HFFc6 (cell line): ENCODE measurements around the gene IRX2. TPM values are rescaled to one million over a fixed set of nuclear protein-coding genes. Genes with fewer than 3 reads are reported as not detected.

Experiments
- DNase-seq: peaks from one replicate; pipeline ENCODE4 v3.0.0-alpha.2; 2018
- H3K27ac Mint-ChIP-seq: 2 replicates; pipeline ENCODE4 v1.8.0; 2020; ENCODE audit warnings: mild to moderate bottlenecking, mixed read lengths
- H3K27me3 Mint-ChIP-seq: 2 replicates; pipeline ENCODE4 v1.8.0; 2021; ENCODE audit warnings: mild to moderate bottlenecking, moderate library complexity, mixed read lengths; ENCODE audit not compliant: insufficient read depth
- H3K36me3 Mint-ChIP-seq: 2 replicates; pipeline ENCODE4 v1.8.0; 2021; ENCODE audit warnings: low read depth, mixed read lengths
- H3K4me1 Mint-ChIP-seq: 2 replicates; pipeline ENCODE4 v1.8.0; 2020; ENCODE audit warnings: low read depth, mixed read lengths
- H3K4me3 Mint-ChIP-seq: 2 replicates; pipeline ENCODE4 v1.8.0; 2020; ENCODE audit warnings: mild to moderate bottlenecking, moderate library complexity, mixed read lengths
- H3K9me3 Mint-ChIP-seq: 2 replicates; pipeline ENCODE4 v1.8.0; 2020; ENCODE audit warnings: mild to moderate bottlenecking, mixed read lengths
- total RNA-seq, 6 experiments: library from RNA; stranded (reverse); fragmentation: NEBNext Ultra II Directional; extraction: Animal tissue kit (Norgen Biotek cat#: 25700); gene quantifications; 2 replicates in 1 of 6; 3 replicates in 5 of 6; pipeline ENCODE4 v1.2.3, GENCODE V29; 2021
- TF ChIP-seq, protein P1 (sequence below): fragments of 200-600 bp; sonication (generic); IDR thresholded peaks from 2 replicates; pipeline ENCODE4 v1.5.0; 2021; ENCODE audit warnings: antibody characterized with exemption, mild to moderate bottlenecking

Gene IRX2
- total RNA-seq, 6 experiments from 2014 or later, result 2.8 to 5.5 (median 3.5) TPM

DNA sequence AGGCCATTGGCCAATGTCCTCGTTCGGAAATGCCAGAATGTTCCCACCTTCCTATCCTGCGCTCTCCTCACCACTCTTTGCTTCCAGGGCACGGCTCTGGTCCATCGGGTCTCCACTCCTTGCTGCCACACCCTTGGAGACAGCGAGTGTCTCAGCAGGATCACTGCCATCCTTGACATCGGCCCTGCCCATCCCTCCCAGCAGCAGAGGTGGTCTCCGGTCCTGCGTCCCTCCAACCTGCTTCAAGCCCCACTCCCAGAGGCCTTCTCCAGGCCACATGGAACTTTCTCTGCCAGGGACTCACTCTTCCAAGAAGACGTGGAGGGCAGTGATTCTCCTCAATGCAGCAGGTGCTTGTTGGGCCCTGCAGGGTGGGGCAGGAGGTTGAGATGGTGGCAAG, 42.7 kb downstream of the IRX2 start:
- Mint-ChIP-seq H3K4me3 (no peak overlapping the region), H3K4me1 (no peaks in the 10 kb centered on the region), H3K9me3 (no peaks in the 10 kb centered on the region)

DNA sequence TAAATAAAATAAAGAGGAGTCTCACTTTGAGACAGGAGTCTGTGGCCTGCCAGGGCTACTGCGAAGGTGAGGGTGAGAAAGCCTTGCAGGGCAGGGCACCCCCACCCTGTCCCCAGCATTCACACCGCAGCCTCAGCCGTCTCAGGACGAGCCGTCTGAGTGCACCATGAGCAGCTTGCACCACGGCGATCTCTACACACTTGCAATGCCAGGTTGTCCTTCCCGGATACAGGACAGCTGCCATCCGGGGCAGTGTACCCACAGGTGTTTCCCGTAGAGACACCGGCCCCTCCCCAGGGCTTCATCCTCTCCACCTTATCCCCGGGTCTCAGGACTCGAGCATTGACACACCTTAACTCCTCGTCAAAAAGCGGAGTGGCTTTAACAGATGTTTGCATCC, 43.3 kb downstream of the IRX2 start:
- peaks cover 7% of the 10 kb centered on the region; the same call in 1 of the 2 replicates for H3K27me3 Mint-ChIP-seq
- TF ChIP-seq, protein P1, sequence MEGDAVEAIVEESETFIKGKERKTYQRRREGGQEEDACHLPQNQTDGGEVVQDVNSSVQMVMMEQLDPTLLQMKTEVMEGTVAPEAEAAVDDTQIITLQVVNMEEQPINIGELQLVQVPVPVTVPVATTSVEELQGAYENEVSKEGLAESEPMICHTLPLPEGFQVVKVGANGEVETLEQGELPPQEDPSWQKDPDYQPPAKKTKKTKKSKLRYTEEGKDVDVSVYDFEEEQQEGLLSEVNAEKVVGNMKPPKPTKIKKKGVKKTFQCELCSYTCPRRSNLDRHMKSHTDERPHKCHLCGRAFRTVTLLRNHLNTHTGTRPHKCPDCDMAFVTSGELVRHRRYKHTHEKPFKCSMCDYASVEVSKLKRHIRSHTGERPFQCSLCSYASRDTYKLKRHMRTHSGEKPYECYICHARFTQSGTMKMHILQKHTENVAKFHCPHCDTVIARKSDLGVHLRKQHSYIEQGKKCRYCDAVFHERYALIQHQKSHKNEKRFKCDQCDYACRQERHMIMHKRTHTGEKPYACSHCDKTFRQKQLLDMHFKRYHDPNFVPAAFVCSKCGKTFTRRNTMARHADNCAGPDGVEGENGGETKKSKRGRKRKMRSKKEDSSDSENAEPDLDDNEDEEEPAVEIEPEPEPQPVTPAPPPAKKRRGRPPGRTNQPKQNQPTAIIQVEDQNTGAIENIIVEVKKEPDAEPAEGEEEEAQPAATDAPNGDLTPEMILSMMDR, result no peak
- H3K36me3 Mint-ChIP-seq, result no peaks in the 10 kb centered on the region
- no peak overlapping the region for H3K4me3 Mint-ChIP-seq
- no peaks in the 10 kb centered on the region for H3K9me3 Mint-ChIP-seq
- no peak overlapping the region for H3K27ac Mint-ChIP-seq
- no peaks in the 10 kb centered on the region for H3K4me1 Mint-ChIP-seq
- no peak for DNase-seq

More for the DNA sequence above, 42.7 kb downstream of the IRX2 start:
- Mint-ChIP-seq H3K27me3 (peaks cover 7% of the 10 kb centered on the region; the same call in 1 of the 2 replicates), H3K27ac (no peak overlapping the region), H3K36me3 (no peaks in the 10 kb centered on the region)
- DNase-seq, result no peak
- TF ChIP-seq, protein P1, result no peak

DNA sequence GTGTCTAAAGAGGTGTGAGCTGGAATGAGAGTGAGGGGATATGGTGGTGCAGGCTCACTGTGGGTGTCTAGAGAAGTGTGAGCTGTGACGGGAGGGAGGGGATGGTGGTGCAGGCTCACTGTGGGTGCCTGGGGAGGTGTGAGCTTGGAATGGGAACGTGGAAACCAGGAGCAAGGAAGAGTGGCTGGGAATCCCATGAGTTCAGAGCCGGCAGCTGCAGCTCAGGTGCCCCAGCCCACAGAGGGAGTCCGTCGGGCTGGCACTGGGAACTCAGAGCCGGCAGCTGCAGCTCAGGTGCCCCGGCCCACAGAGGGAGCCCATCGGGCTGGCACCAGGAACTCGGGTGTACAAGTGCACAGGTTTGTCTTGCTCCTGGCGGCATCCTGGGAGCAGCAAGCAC, 45.6 kb downstream of the IRX2 start:
- H3K4me1 Mint-ChIP-seq, result no peaks in the 10 kb centered on the region
- peaks cover 3% of the 10 kb centered on the region; the same call in 1 of the 2 replicates for H3K36me3 Mint-ChIP-seq
- H3K9me3 Mint-ChIP-seq, result peaks cover 9% of the 10 kb centered on the region; the same call in 1 of the 2 replicates
- DNase-seq, result no peak
- TF ChIP-seq, protein P1, result no peak
- H3K27ac Mint-ChIP-seq, result no peak overlapping the region
- H3K4me3 Mint-ChIP-seq, result no peak overlapping the region
- H3K27me3 Mint-ChIP-seq, result peaks cover 8% of the 10 kb centered on the region; the same call in 1 of the 2 replicates

DNA sequence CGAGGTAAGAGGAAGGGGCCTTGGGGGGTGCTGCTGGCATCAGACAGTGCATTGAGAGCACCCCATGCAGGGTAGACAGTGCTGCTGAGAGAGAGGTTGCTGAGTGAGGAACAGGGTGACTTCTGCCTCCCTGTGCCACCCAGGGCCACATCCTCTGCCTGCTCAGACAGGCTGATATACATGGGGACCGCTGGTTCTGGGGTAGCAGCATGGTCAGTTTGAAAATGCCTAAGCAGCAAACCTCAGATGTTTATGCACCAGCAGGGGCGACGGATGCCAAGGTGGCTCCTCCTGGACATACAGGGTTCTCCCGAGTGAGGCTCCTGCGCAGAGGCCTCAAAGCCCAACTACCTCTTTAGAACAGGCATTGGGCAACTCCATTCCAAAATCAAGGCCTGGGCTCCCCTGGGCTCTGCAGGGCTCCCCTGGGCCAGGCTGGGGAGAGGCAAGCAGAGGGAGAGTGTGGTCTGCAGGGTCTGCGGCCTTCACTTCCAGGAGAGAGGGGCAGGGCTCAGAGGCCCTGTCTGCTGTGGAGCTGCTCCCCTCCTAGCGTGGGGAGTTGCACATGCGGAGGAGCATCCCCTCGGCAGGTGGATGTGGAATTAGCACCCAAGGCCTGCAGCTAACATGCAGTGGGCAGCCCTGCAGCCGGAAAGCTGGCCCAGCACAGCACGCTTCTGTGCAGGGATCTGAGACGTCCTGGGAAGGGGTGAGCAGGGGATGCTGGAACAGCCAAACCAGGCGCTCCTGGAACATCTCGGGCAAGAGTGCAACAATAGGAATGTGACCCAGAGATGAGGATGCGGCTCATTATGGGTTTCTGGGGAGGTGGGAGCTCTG, 46.5 kb downstream of the IRX2 start:
- Mint-ChIP-seq H3K27ac (no peak overlapping the region), H3K9me3 (peaks cover 11% of the 10 kb centered on the region; the same call in 1 of the 2 replicates), H3K27me3 (peaks cover 13% of the 10 kb centered on the region), H3K4me1 (no peaks in the 10 kb centered on the region), H3K36me3 (peaks cover 5% of the 10 kb centered on the region; the same call in 1 of the 2 replicates), H3K4me3 (no peak overlapping the region)
- no peak for DNase-seq
- TF ChIP-seq, protein P1, result no peak

DNA sequence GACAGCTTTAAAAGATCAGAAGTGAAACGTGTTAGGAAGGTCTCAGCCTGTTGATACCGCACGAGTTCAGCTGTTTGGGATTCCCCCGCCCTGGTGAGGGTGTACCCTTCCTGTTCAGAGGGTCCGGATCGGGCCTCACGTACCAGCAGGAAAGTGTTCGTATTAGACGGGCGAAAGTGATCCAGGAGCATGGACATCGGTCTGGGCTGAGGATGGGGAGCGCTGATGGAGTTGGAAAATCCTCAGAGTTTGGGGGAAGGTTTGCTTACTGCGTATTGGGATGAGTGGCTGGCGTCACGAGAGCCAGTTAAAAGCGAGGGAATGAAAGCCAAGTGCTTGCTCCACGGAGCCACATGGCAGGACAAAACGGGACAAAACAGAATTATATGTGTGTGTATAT, 47.4 kb downstream of the IRX2 start:
- Mint-ChIP-seq H3K27me3 (peaks cover 13% of the 10 kb centered on the region), H3K4me3 (no peak overlapping the region), H3K9me3 (peaks cover 12% of the 10 kb centered on the region; the same call in 1 of the 2 replicates), H3K27ac (no peak overlapping the region), H3K36me3 (peaks cover 5% of the 10 kb centered on the region; the same call in 1 of the 2 replicates), H3K4me1 (no peaks in the 10 kb centered on the region)
- DNase-seq, result no peak
- TF ChIP-seq, protein P1, result no peak
